NCI-H345 (cell line): ENCODE data around the gene FOXB2.
"Not testable (repeated sequence)": the region's sequence is repeated elsewhere in the genome, so short reads cannot be mapped to it uniquely, and the experiment has no call there.

Source experiments
- DNase-seq: peaks from one replicate; lab custom pipeline; 2025; lab: John Stamatoyannopoulos, UW

FOXB2 gene

DNA sequence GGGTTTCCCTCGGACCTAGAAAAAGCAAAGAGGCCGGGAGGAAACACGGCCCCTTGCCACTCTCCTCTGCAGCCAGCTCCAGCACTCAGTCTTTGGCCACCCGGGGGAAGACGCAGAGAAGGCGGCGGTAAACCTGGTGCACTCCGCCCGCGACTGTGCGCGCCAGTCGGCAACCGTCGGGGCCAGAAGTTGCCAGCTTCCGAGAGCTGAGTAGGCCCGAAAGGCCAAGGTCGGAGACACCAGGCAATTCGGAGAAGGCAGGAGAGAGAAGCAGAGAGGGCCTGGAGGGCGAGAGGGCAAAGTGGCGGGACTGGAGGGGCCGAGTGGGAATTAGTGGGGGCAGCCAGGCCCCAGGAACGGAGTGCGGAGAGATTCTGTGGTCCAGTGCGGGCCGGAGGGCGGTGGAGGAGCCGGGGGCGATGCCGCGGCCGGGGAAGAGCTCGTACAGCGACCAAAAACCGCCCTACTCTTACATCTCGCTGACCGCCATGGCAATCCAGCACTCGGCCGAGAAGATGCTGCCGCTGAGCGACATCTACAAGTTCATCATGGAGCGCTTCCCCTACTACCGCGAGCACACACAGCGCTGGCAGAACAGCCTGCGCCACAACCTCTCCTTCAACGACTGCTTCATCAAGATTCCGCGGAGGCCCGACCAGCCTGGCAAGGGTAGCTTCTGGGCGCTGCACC lies at the start of gene FOXB2:
FOXB2 (plus strand) TSS at position 420 of the 690 bp plus-strand sequence; CDS start at position 420, 0 bp downstream.
- peak; percentile 17 for DNase-seq

DNA sequence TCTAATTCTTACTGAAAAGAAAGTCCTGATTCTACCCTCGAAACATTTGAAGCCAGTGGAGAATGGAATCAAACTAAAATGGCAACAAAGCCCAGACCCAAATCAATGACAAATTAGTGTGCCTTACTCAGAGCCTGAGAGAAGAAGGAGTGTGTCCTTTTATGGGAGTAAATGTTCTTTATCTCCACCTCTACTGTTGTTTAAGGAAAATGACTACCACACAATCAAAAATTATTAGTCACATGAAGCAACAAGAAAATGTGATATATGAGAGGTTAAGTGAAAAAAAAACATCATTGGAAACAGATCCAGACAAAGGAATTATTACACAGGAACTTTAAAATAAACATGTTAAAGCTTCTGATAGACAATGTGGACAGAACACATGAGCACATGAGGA lies 49.7 kb upstream of the FOXB2 start:
- no peak for DNase-seq

DNA sequence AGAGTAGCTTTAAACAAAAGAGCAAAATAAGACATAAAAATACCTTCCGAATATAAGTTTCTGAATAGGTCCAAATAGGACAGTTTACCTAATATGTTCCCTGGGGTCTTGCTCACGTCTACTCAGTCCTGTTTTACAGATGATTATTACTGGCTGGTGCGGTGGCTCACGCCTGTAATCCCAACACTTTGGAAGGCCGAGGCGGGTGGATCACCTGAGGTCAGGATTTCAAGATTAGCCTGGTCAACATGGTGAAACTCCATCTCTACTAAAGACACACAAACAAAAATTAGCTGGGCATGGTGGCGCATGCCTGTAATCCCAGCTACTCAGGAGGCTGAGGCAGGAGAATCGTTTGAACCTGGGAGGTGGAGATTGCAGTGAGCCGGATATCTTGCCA lies 40.6 kb upstream of the FOXB2 start:
- not testable (repeated sequence) for DNase-seq

DNA sequence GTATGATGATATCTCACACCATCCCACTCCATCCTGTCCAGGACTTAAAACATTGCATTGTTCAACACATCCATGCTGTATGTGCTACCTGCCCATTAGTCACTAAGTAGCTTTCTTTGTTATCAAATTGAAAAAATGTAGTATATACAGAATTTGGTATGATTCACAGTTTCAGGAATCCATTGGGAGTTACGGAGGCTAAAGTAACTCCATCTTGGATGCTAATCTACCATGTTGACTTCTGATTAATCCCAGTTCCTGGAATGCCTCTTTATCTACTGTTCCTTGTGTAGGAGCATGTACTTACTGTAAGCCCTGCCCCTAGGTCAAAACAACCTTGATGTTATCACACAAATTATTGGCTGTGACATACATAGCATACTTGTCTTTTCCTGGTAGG lies 38.9 kb upstream of the FOXB2 start:
- no peak for DNase-seq

DNA sequence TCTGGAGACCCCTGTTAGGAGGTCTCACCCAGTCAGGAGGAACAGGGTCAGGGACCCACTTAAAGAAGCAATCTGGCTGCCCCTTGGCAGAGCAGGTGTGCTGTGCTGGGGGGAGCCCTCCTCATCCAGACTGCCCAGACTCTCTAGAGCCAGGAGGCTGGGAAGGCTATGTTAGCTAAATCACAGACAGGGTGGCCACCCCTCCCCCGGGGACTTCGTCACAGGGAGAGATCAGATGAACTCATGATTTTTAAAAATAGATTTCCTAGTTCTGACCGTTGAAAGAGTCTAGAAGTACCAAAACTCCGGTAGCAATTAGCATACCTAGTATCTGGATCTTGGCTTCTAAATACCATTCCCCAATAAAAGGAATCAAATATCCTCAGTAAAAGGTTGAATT lies 35.0 kb upstream of the FOXB2 start:
- DNase-seq: no peak

DNA sequence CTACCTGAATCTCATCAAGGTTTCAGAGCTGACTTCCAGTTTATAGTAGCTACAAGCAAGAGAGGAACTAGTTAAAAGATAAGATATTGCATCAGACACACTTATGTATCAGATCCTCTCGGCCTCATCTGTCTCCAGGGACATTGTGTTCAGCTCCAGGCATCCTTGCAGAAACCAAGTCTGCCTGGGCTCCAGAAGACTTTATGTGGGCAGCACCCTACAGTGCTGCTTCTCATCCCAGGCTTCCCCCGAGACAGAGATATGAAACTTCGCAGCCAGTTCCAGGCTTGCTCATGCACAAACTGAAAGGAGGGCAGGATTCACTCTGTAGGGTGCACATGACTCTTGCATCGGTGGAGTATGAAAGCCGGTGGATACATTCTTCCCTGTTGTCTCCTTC lies 33.9 kb upstream of the FOXB2 start:
- no peak for DNase-seq

DNA sequence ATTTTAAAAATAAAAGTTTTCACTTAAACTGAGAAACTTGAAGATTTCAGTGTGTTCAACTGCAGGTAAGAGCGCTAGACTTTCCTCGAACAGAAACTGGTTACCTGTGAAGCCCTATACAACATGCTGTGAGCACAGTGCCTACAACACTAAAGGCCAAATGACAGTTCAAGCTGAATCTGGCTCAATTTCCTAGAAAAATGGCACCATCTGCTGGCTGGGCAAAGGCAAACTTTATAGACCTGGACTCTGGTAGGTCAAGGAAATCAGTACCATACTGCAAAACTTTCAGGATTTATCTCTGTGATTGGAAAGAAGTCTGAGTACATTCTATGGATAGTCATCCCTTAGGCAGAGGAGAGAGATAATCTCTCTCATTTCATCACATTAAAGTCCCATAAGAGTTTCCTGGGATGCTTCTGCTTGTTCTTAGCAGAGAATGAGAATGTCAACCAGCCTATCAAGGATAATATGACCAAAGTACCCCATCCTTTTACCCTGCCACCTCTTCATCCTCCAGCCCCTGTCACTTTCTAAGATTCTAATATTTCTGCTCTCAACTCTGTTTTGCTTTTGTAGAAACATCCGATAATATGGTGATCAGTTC lies 31.8 kb upstream of the FOXB2 start:
- peak; percentile 76 for DNase-seq

DNA sequence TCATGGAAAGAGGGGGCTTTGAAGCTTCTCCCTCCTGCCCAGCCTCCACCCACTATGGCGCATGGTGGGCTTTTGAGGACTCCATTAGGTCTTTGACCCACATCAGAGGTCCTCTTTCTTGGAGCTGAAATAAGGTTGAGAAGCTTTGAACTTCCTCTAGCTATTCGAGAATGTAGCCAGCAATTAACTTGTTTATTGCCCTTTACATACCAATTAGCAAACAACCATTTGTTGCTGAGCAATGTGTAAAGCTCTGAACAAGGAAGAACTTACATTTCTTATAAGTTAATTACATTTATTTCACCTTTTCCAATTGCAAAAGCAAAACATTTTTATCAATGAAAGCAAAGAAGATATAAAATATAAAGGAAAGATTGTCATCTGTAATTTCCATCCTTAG lies 30.5 kb upstream of the FOXB2 start:
- no peak for DNase-seq

DNA sequence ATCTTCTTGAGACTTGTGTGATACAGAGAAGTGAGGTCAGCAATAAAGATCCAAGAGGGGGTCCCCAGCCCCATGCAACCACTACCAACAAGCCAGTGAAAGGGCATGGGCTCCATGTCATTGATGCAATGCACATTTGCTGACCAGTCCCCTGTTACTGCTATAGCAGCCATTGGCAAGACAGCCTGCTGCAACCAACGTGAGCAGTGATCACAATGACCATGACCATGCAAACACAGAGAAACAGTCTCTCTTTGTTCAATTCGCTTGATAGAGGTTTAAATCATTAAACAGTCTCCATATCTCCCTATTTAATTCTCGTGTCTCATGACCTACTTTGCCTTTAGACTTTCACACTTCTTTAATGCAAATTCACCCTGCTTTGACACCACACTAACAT lies 30.0 kb upstream of the FOXB2 start:
- no peak for DNase-seq

DNA sequence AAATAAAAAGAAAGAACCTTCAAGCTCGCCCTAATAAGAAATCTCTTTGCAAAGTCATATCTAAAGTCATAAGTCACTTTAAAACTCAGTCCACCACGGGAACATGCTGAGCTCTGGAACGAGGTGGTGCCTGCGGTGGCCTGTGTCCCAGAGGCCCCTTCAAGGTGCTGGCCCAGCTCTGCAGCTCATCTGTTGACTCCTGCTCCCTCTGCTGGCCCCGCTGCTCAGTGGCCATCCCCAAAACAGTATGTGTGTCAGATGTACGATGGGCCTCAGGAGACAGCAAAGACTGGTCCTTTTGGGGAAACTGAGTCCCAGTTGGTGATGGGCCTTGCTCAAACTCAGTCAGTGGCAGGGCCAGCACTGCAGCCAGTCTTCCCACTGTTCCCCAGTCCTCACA lies 22.8 kb upstream of the FOXB2 start:
- no peak for DNase-seq

DNA sequence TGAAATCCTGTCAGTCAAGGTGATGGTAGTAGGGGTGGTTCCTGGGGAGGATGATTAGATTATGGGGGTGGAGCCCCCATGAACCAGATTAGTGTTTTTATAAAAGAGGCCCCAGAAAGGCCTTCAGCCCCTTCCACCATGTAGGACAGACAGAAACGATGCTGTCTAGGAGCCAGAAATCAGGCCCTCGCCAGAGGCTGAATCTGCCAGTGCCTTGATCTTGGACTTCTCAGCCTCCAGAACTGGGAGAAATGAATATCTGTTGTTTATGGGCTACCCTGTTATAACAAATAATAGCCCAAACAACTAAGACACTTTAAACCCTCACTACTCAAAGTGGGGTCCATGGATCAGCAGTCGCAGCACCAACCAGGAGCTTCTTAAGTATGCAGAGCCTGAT lies 20.2 kb upstream of the FOXB2 start:
- no peak for DNase-seq

DNA sequence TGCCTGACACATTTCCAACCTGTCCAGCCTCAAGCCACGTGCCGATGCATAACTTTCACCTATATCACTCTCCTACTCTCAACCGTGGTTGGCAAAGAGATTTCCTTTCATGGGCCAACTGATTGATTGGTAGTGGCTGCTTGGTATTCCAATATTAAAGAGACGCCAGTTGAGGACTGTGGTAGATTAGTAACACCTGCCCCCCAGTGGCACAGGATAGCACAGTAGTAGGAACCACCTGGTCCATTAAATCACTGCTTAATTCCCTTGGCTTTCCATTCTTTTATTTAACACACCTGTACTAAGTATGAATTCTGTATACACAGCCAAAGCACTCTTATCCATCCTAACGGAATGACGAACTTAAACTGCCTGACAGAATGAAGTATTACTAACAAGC lies 19.1 kb upstream of the FOXB2 start:
- DNase-seq: no peak

DNA sequence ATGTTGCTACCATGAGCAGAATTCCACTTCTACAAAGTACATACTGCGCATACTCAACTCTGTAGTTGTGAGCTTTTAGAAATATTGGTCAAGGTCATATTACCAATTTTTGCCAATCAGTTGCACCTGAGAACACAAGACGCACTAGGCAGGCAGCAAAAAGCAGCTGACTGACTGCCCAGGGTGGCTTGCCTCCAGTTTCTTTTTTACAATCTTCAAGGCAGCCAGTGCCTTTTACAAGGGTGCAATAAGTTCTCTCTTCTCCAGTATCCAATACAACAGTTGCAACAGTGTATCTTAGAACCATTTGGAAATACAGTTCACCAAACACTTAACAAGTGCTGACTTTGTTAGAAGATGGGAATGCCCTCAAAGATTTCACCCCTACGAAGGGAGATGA lies 16.1 kb upstream of the FOXB2 start:
- DNase-seq: no peak

DNA sequence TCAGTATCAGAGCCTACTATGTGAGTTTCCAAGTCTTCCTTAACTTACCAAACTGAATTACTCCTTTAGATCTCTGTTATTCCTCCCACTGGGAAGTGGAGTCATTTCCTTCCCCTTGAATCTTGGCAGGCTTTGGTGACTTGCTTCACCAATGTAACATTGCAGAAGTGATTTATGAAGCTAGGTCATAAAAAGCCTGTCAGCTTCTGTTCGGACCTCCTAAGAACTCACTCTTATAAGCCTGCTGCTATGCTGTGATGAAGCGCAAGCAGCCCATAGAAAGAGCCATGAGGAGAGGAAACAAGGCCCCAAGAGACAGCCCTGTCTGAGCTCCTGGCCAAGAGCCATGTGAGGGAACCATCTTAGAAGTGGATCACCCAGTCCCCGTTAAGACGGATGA lies 14.2 kb upstream of the FOXB2 start:
- DNase-seq: no peak

DNA sequence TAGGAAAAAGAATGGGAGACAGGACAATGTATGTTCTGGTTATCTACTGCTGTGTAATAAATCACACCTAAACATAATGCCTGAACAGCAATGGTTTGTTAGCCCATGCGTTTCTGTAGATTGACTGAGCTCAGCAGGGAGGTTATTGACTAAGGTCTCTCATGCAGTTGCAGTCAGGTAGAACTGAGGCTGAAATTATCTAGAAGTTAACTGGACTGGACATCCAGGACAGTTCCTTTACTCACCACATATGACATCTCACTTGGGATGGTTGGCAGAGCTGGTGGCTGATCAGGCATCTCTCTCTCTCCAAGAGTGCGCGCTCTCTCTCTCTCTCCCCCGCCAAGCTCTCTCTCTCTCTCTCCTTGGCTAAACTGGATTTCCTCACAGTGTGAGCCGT lies 8.9 kb upstream of the FOXB2 start:
- DNase-seq: peak; percentile 53

DNA sequence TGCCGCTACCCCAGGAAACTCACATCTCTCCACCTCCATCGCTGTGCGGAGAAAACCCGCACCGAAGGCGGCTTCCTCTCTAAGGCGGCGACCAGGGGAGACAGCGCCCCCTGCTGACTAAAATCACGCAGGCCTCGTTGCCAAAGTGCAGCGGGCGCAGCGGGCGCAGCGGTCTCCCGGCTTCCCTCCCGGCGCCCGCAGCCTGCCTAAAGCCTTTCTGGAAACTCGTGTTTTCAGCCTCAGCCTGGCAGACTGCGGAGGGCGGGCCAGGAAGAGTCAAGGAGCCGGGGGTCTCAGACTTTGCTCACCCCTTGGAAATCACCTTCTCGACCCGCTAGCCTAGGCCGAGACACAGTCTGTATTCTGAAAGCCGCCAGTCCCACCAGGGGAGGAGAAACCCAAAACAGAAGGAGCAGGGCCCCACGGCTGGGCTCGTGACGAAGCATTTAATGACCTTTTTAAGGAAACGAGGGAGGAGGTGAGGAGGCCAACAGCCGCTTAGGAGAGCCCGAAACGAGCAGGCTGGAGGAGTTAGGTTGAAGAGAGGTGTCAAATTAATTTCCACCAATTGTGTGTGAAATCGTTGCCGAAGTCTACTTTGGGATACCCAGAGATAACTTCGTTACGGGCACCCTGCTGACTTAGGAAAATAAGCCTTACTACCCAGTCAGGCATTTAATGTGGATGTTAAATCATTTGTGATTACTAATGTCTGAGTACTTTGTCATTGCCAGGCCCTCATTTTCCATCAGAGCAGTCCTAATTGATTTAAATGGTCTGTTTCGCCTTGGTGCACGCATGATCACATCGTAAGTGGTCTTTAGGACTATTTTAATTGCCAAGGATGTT lies 7.3 kb upstream of the FOXB2 start:
- DNase-seq: no peak

DNA sequence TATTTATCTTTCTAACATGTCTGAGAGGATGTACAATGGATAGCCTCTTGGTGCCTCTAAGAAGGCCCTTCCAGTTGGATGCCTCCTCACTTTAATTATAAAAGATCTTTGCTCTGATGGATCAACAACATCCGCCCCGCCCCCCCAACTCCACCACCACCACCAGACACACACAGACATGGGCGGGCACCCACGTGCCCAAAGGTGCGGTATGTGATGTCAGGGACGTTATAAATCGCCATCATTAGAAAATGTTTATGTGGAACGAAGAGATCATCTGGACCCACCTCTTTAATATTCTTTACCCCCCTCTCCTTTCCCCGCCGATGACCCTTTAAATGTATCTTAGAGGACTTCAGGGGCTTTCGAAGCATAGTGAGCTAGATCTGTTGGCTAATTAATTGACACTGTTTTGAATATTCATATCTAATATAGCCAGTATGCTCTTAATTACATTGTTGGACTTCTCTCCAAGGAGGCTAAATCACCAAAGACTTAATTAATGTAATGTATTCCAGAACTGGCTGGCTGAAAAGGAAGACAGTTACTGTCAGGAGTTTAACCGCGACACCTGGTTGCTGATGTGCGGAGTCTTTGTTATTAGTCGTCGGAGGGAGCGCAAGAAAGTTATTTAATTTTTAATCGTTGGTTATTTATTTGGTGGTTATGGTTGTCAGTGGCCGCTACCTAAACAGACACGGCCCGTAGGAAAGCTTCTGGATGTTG lies 6.1 kb upstream of the FOXB2 start:
- DNase-seq: no peak

DNA sequence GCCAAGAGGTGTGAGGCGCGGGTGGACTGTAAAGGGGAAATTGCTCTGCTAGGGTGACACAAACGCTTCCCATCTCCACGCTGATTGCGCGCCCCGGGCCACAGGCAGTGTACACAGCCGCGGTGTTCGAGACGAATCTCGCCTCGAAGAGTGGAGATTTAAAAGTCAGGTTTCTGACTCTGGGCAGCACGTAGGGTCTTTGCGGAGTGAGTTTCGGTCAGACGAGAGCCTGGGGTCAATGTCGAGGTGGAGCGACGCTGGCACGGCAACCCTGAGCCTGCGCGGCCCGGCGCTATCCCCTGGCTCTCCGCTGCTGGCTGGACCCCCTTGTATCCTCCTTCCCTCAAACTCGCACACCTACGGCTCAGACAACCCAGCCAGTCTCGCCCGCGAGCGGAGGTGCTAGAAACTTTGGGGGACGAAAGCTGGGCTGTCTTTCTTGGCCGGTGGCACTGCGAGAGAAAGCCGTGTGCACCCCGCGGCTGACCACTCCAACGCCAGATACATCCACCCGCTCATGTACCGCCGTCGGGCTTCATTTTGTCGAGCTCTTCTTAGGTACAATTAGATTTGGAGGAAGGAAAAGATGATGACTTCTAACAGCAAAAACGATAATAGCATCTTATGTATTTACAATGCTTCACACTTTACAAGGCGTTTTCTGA lies 5.4 kb upstream of the FOXB2 start:
- DNase-seq: peak; percentile 35

DNA sequence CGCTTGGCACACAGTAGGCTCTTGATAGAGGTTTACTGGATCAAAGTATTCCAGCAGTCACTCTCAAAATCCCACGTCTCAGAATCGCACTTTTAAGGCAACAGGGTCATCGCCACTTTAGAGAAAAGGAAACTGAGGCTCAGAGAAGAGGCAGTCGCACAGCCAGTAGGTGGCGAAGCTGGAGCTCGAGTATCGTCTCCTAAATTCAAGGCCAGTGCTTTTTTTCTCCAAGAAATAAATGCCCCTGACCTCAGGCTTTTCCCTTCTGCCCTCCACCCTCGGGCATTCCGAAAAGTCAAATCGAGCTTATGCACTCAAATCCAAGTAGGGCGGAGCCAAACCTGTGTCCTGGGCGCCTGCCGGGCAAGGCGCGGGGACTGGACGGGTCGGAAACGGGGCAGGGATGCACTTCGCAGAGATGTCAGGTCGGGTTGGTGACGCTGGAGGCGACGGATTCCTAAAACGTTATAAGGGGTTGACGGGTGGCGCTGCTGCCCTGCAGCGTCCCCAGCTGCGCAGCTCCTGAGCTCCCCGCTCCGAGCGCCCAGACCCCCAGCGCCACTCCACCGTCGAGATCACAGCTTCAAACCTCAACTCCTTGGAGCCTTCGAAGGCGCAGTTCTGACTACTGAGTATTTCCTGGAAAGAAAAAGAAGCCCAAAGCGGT lies 4.7 kb upstream of the FOXB2 start:
- peak; percentile 47 for DNase-seq

DNA sequence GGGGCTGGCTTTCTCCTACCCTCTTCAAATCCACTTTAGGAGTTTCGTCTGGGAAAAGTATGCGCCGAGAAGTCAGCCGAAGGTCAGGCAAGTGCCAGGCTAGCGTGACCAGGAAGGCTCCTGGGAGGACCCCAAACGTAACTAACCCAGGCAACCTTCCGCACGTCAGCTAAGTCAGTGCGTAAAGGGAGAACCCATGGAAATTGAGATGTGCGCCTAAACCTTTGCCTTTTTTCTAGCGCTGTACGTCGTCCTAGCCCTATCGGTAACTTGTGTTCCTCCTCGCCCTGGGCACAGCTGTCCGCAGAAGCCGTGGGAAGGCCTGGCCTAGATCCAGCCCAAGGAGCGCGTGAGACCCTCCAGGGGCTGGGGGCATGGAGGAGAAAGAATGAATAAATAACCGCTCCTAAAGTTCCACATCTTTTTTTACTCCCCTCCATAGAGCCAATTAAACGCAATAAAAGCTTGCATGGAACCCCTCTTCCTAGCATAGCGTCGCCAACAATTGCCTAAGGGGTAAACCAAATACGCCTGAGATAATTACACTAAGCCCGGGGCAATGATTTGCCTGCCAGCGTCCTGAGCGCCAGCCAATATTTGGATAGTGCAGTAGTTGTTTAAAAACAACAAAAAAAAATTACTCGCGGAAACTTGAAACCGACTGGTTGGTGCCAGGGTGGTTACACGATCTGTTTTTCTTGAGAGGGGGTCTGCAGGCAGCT lies 4.0 kb upstream of the FOXB2 start:
- DNase-seq: peak; percentile 91

DNA sequence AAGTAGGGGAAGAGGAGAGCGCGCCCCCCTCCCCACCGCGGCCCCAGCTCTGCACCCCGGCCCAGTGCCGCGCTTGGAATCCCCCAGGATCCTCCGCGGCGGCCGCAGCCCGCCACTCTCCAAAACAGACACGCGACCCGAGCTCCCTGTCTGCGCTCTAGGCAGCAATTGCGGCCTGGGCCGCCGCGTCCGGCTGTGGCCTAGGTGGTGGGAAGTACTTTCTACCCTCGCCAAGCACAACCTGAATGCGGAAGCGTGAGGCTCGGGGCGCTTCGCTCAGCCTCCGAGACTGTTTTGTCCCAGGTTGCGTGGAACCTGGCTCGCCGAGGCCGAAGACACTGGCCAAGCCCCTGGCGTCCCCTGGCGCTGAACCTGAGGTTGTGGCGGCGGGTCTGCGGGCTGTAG lies 3.3 kb upstream of the FOXB2 start:
- DNase-seq: no peak
